GM18505 (cell line): ENCODE data around the gene MYOG.

Experiments
- ATAC-seq: cut with Tn5 transposase; IDR thresholded peaks from one replicate; pipeline ENCODE4 v1.9.1; 2021; ENCODE audit not compliant: unreplicated experiment
- POLR2A ChIP-seq: IDR thresholded peaks from 4 replicates; pipeline ENCODE4 v1.6.1; 2011; ENCODE audit warnings: borderline replicate concordance; ENCODE audit not compliant: insufficient read depth, insufficient read length; ENCODE audit errors: extremely low read depth

The MYOG gene

DNA sequence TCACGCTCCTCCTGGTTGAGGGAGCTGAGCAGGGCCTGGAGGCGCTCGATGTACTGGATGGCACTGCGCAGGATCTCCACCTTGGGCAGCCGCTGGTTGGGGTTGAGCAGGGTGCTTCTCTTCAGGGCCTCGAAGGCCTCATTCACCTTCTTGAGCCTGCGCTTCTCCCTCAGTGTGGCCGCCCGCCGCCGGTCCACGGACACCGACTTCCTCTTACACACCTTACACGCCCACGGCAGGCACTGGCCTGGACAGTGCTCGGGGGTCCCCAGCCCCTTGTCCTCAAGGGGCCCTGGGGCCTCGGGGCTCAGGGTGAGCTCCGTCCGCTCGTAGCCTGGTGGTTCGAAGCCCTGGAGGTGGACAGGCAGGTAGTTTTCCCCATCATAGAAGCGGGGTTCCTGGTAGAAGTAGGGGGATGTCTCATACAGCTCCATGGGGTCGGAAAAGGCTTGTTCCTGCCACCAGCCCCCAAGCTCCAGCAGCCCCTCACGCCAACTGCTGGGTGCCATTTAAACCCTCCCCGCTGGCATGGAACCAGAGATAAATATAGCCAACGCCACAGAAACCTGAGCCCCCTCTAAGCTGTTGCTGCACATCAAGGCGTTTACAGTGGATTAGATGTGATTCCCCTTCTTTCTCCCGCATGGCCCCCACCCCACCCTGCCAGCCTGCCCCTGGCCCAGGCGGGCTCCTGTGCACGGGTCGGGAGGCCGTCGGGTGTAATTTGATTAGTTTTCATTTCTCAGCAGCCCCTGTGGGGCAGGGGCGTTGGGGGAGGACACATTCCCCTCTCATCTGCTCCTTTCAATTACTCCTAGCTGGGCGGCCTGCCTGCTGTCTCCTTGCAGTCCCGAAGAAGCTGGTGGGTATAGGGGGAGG, at the start of gene MYOG:
MYOG (minus strand) TSS at position 485 of the 879 bp plus-strand sequence; CDS start at position 434, 51 bp downstream.
- no peak for TF ChIP-seq POLR2A
- ATAC-seq = no peak

DNA sequence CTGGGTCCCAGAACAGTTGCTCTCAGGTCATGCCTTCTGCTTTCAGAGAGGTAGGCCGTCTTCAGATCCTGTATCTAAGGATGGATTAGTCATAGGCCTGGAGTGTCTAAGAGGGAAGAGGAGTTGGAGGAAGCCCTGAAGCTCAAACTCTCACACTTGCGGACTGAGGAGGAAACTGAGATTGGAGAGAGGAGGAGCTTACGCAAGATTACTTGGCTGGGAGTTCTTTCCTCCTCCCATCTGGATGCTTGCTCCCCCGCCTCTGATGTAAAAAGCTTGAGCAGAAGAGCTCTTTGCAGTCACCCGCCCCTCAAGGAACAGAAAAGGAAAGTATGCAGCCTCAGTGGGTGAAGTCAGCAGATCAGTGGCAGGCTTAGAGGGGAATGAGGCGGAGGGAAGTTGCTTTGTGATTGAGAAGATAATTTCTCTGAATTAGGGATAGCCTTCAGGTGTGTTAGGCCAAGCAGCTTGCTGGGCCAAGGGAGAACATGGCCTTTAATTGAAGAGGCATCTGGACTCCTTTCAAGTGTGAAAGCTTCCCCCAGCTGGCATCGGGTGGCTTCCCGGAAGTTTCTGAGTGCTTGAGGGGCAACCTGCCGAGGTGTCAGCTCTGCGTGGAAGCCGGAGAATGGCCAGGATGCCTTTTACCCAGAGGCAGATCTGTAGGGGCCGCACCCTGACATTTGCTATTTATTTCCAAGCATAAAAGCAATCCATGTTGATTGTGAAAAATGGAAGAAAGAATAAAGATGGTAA, 48.3 kb upstream of the MYOG start:
- no peak for ATAC-seq
- no peak for TF ChIP-seq POLR2A

DNA sequence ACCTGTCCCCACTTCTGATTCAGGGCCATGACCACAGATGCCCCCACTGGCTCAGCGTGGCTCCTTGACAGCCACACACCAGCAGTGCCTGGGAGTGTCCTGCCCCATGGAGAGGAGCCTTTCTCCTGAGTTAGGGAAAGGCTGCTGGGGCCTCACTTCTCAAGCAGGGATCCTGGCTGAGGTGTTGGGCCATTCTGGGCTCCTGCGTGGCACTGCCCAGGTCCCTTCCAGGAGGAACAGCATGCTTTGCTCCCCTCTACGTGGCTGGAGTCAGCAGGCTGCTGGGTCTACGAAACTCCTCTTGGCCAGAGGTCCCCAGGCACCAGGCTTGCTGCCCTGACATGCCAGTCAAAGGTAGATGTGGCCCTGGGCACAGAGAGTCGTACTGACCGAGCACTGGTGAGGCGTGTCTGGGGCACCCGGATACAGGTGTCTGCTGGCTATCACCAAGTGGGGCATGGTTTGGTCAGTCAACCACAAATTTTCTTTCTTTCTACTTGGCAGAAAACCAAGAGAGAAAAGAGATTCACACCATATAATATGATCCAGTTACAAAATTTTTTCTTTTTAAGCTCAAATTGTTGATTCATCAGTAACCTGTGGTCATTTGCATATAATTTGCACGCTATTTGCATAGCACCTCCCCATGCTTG, 45.9 kb upstream of the MYOG start:
- no peak for ATAC-seq
- TF ChIP-seq POLR2A = no peak

DNA sequence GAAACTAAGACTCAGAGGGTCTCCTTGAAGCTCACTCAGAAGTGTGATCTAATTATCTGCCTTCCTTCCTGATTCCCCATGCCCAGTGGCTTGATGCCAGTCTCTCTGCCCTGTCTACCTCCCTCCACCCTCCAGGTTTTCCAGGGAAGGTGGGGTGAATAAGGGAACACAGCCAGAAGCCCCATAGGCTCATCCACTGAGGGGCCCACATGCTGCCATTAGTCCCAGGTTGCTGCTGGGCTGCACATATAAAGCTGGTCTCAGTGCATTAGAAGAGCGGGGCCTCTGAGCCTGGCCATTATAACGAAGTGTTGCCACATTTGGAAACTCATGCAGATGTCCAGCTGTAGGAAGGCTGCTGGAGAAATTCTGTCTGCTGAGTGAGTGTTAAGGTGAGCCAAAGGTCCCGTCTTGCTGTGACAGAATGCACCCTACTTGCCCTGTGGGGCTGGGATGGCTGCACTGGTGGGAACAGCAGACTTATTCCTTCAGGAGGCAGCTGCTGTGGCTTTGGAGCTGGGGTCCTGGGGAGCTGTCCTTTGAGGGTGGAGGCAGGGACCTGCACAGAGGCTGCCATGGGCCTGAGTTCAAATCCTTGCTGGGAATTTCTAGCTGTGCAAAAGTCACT, 44.7 kb upstream of the MYOG start:
- no peak for TF ChIP-seq POLR2A
- no peak for ATAC-seq

GRCh38 chr1:203129501-203130231, 43.9 kb upstream of the MYOG start:
- ATAC-seq = no peak
- TF ChIP-seq POLR2A = no peak

GRCh38 chr1:203128716-203129500, 43.1 kb upstream of the MYOG start:
- TF ChIP-seq POLR2A = no peak
- no peak for ATAC-seq

GRCh38 chr1:203128431-203128715, 42.6 kb upstream of the MYOG start:
- TF ChIP-seq POLR2A = no peak

GRCh38 chr1:203127666-203128430, 42.0 kb upstream of the MYOG start, which contains the start of gene ADORA1:
Gene ADORA1, plus strand, starts transcription at chr1:203127726. Its CDS starts 1,116 bp downstream, at chr1:203128842.
- no peak for TF ChIP-seq POLR2A
- ATAC-seq = no peak

More at GRCh38 chr1:203128431-203128715, 42.6 kb upstream of the MYOG start:
- no peak for ATAC-seq

DNA sequence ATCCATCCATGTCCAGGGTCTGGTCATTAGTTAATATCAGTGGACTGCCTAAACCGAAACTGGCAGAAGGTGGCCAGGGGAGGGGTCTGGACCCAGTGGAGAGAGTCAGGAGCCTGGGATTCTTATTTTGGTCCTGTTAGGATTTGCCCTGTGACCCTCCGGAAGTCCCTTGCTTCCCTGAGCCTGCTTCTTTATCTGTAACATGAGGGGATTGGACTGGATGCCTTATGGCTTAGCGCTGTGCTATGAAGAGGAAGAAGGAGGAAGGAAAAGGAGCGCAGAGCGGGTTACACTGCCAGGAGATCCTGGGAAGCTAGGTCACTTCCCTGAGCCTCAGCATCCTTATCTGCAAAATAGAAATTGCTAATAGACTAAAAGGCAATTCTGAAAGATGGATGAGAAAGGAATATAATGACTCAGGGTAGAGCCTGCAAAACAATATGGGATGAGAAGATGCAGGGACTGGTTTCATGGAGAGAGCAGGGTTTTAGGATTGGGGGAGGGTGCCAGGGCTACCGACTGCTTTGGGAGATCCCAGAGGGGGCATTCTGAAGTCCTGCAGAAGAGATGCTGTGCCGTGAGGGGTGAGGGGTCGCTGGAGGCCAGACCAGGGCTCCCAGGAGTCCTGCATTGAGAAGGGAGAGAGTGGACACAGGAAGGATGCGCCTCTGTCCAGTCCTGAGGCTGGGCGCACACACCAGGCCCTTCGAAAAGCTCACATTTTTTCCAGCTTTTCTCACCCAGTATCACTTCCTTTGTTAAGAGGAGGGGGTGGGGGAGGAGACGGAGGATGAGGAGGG, 41.3 kb upstream of the MYOG start:
- no peak for TF ChIP-seq POLR2A
- no peak for ATAC-seq

DNA sequence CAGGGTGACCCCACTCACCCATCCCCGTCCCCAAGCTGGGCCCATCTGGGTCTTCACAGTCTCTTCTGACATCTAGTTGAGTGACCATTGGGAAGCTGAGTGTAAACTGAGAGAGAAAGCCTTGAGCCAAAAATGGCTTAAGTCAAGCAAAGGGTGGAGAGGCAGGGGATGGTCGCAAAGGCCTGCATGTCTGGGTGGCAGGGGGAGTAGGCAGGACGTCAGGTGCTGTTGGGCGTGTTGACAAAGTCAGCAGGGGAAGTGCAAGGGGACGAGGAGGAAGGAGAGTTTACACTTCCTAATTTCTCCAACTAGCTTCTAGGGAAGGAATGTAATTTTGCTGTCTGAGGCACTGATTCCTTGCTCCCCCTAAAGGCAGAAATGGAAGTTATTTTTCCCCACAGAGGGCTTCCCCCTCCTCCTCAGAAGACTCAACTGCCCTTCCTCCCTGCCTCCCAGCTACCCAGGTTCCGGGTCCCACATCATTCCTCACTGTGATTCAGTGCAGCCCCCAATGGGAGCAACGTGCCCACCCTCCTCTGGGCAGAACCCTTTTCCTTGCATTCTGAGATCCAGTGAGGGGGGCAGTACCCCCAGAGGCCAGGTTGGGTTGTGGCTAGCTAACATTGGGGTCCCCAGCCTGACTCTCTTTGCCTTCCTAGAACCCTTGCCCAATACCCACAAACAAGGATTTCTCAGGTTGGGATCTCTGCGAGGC, 40.5 kb upstream of the MYOG start:
- ATAC-seq = no peak
- no peak for TF ChIP-seq POLR2A
